Endodermal cell (in vitro differentiated cells): Measurements from ENCODE around the gene ABHD10. TPM values are rescaled to one million over a fixed set of nuclear protein-coding genes. Genes with fewer than 3 reads are reported as not detected.

Experiments used
- DNase-seq: peaks from one replicate; pipeline ENCODE4 v3.0.0-alpha.2; 2017
- H3K27ac ChIP-seq: 2 replicates; pipeline ENCODE4 v1.5.1; 2013; ENCODE audit warnings: mild to moderate bottlenecking, low read depth, low read length, moderate library complexity
- H3K27me3 ChIP-seq: 2 replicates; pipeline ENCODE4 v1.6.1; 2013; ENCODE audit warnings: mild to moderate bottlenecking, low read length, moderate library complexity; ENCODE audit not compliant: insufficient read depth, control insufficient read depth, poor library complexity, severe bottlenecking
- H3K36me3 ChIP-seq: 2 replicates; pipeline ENCODE4 v1.7.0; 2013; ENCODE audit warnings: mild to moderate bottlenecking, low read length, moderate library complexity; ENCODE audit not compliant: control insufficient read depth, insufficient read depth
- H3K4me1 ChIP-seq: one replicate; pipeline ENCODE4 v1.7.0; 2013; ENCODE audit warnings: low read length; ENCODE audit not compliant: control insufficient read depth, insufficient read depth
- H3K4me3 ChIP-seq: 2 replicates; pipeline ENCODE4 v1.5.1; 2013; ENCODE audit warnings: mild to moderate bottlenecking, low read length, moderate library complexity
- H3K9ac ChIP-seq: 2 replicates; pipeline ENCODE4 v1.6.1; 2013; ENCODE audit warnings: mild to moderate bottlenecking, low read length, moderate library complexity; ENCODE audit not compliant: poor library complexity, severe bottlenecking; ENCODE audit errors: extremely low read depth
- H3K9me3 ChIP-seq: 2 replicates; pipeline ENCODE4 v1.6.1; 2013; ENCODE audit warnings: mild to moderate bottlenecking, low read length, moderate library complexity; ENCODE audit not compliant: control insufficient read depth
- H3K27ac Mint-ChIP-seq: 2 replicates; pipeline ENCODE4 v1.8.0; 2020; ENCODE audit warnings: mixed read lengths
- H3K27me3 Mint-ChIP-seq: 2 replicates; pipeline ENCODE4 v1.8.0; 2021; ENCODE audit warnings: mild to moderate bottlenecking, mixed read lengths; ENCODE audit not compliant: insufficient read depth
- H3K36me3 Mint-ChIP-seq: 2 replicates; pipeline ENCODE4 v1.8.0; 2020; ENCODE audit warnings: low read depth, mixed read lengths
- H3K4me1 Mint-ChIP-seq: 2 replicates; pipeline ENCODE4 v1.8.0; 2020; ENCODE audit warnings: mixed read lengths
- H3K4me3 Mint-ChIP-seq: 2 replicates; pipeline ENCODE4 v1.8.0; 2020; ENCODE audit warnings: mild to moderate bottlenecking, moderate library complexity, mixed read lengths
- H3K9me3 Mint-ChIP-seq: 2 replicates; pipeline ENCODE4 v1.8.0; 2020; ENCODE audit warnings: mild to moderate bottlenecking, mixed read lengths
- CTCF ChIP-seq: fragments of 200-600 bp; sonication (generic); conservative IDR thresholded peaks from 2 replicates; pipeline ENCODE4 v1.5.0; 2021; ENCODE audit warnings: antibody characterized with exemption, mild to moderate bottlenecking
- WGBS, 2 experiments: methylation state at CpG; one replicate each; pipeline versions ENCODE4 v1.1.5 to v1.1.7; 2013; ENCODE audit warnings: missing lambda C conversion rate in 2 of 2, mixed read lengths in 1 of 2; ENCODE audit not compliant: insufficient coverage in 1 of 2, insufficient read length in 1 of 2; 5-methylcytosine and 5-hydroxymethylcytosine counted together
- total RNA-seq, 2 donors: library from RNA; stranded (reverse); fragmentation: NEBNext Ultra II Directional in 1 of 2; extraction: Animal tissue kit (Norgen Biotek cat#: 25700) in 1 of 2; gene quantifications; 2 replicates in 1 of 2; 3 replicates in 1 of 2; pipeline ENCODE4 v1.2.1, GENCODE V29; 2021

The ABHD10 gene
- total RNA-seq, 2 donors from 2014 or later, result 27.9 to 38.1 TPM

- Mint-ChIP-seq H3K9me3 (no peaks in the 10 kb centered on the region), H3K27me3 (no peaks in the 10 kb centered on the region), H3K27ac (no peak overlapping the region), H3K4me3 (no peak overlapping the region), H3K36me3 (peaks cover 21% of the 10 kb centered on the region), H3K4me1 (peaks cover 2% of the 10 kb centered on the region)
- no peak overlapping the region for H3K4me3 ChIP-seq
- DNase-seq, result no peak
- H3K27ac ChIP-seq, result no peak overlapping the region
- H3K27me3 ChIP-seq, result no peaks in the 10 kb centered on the region
- no peaks in the 10 kb centered on the region for H3K4me1 ChIP-seq
- H3K36me3 ChIP-seq, result peaks cover 63% of the 10 kb centered on the region
- no peak for TF ChIP-seq CTCF
- 92 to 100% methylated on average over 1 of the region's 1 CpG for WGBS, 2 experiments
- no peak overlapping the region for H3K9ac ChIP-seq
- no peaks in the 10 kb centered on the region for H3K9me3 ChIP-seq
Measured at GRCh38 chr3:111947231-111947630, 31.6 kb upstream of the ABHD10 start.

DNA sequence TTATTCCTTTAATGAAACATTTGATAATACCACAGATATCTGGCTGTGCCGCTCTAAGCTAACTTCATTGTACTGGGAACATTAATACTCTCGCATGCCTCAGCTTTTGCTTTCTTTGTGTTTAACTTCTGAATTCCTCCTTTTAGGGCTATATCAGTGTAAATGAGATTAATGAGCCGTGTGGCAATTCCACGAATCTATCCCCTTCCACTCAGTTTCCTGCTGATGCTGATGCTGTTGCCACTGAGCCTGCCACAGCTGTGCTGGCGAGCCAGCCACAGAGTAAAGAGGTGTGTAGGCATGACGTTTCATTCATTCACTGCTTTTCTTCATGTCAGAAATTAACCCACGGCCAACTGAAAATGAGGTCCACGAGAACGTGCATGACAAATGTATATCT lies 30.0 kb upstream of the ABHD10 start:
- H3K27ac Mint-ChIP-seq, result no peak overlapping the region
- 88 to 98% methylated on average over 6 to 9 of the region's 9 CpGs for WGBS, 2 experiments
- no peaks in the 10 kb centered on the region for H3K9me3 ChIP-seq
- peaks cover 6% of the 10 kb centered on the region for H3K4me1 Mint-ChIP-seq
- no peaks in the 10 kb centered on the region for H3K9me3 Mint-ChIP-seq
- H3K27ac ChIP-seq, result no peak overlapping the region
- no peak overlapping the region for H3K4me3 ChIP-seq
- H3K4me1 ChIP-seq, result no peaks in the 10 kb centered on the region
- H3K4me3 Mint-ChIP-seq, result no peak overlapping the region
- peaks cover 28% of the 10 kb centered on the region for H3K36me3 Mint-ChIP-seq
- no peak overlapping the region for H3K9ac ChIP-seq
- no peaks in the 10 kb centered on the region for H3K27me3 Mint-ChIP-seq
- no peak for DNase-seq
- peaks cover 64% of the 10 kb centered on the region for H3K36me3 ChIP-seq
- TF ChIP-seq CTCF, result no peak
- no peaks in the 10 kb centered on the region for H3K27me3 ChIP-seq

DNA sequence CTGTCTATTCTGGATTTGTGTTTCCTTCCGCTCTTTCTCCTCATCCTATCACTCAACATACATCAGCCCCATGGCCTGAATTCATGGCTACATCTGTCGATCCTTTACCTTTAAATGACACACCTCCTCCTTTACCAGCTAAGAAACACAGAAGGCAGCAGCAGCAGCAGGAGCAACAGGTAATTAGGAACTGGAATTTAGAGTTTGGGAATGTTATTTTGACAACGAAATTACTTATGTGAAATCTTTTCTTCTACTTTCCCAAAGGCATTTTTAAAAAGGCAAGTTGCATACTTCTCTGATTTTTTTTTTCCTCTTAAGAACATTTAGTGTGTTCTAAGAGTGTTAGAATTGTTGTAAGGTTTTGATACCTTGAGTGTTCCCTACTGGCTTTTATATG lies 29.1 kb upstream of the ABHD10 start:
- Histone ChIP-seq H3K27ac (no peak overlapping the region), H3K9me3 (no peaks in the 10 kb centered on the region), H3K27me3 (no peaks in the 10 kb centered on the region), H3K36me3 (peaks cover 64% of the 10 kb centered on the region), H3K4me1 (no peaks in the 10 kb centered on the region), H3K4me3 (no peak overlapping the region), H3K9ac (no peak overlapping the region)
- H3K4me3 Mint-ChIP-seq, result no peak overlapping the region
- WGBS, 2 experiments, result 92 to 100% methylated on average over 1 to 2 of the region's 3 CpGs
- H3K27ac Mint-ChIP-seq, result no peak overlapping the region
- peaks cover 15% of the 10 kb centered on the region for H3K4me1 Mint-ChIP-seq
- no peaks in the 10 kb centered on the region for H3K9me3 Mint-ChIP-seq
- no peaks in the 10 kb centered on the region for H3K27me3 Mint-ChIP-seq
- peaks cover 26% of the 10 kb centered on the region for H3K36me3 Mint-ChIP-seq
- no peak for TF ChIP-seq CTCF
- no peak for DNase-seq
